AG08396 (cell line): ENCODE results near the gene CYSLTR2.
A peak's percentile ranks its signal among the peaks of the same experiment; 100 is the strongest.

ENCODE experiments used
- DNase-seq: peaks from one replicate; pipeline ENCODE4 v3.0.0; 2012; ENCODE audit warnings: low spot score, mixed read lengths

The CYSLTR2 gene

GRCh38 chr13:48741377-48741776, 87.6 kb downstream of the CYSLTR2 start:
- no peak for DNase-seq

- DNase-seq, result no peak
Observed at GRCh38 chr13:48746821-48747220, 93.1 kb downstream of the CYSLTR2 start.

- DNase-seq, result no peak
Observed at GRCh38 chr13:48748681-48749080, 95.0 kb downstream of the CYSLTR2 start.

- DNase-seq, result no peak
Observed at GRCh38 chr13:48749144-48749543, 95.4 kb downstream of the CYSLTR2 start.

- peak; percentile 78 for DNase-seq
Observed at GRCh38 chr13:48749699-48750473, 96.2 kb downstream of the CYSLTR2 start.

GRCh38 chr13:48750588-48751383, 97.1 kb downstream of the CYSLTR2 start:
- DNase-seq, result no peak

- no peak for DNase-seq
Observed at GRCh38 chr13:48760626-48761025, 106.9 kb downstream of the CYSLTR2 start.
